Measurements from ENCODE around the gene SLC27A1. TPM values are rescaled to one million over a fixed set of nuclear protein-coding genes. Genes with fewer than 3 reads are reported as not detected.

SLC27A1 gene
- total and polyA plus RNA-seq, 9 of the 15 experiments (the other 6 are each of a cell fraction or from before 2014, with no cell fraction given): 0.06 to 3.0 (median 1.1) TPM

- TF ChIP-seq ZNF592 (IDR thresholded peaks at IDR 0.05) (0 out of 2 replicates have a peak, but pooled peaks have one; percentile 37), NFIC (IDR thresholded peaks at IDR 0.05) (peak; percentile 66), RBM25 (IDR thresholded peaks at IDR 0.05; ENCODE audit: low read depth, low read length, severe bottlenecking) (no peak), BCOR (IDR thresholded peaks at IDR 0.05) (peak; percentile 6; the same call in 1 of the 2 replicates), PHTF2 (CRISPR knock-in tag; IDR thresholded peaks at IDR 0.05) (no peak), KDM5B (IDR thresholded peaks at IDR 0.05; ENCODE audit: insufficient replicate concordance, low read depth, low read length) (peak; percentile 47), HDGF (IDR thresholded peaks at IDR 0.05) (no peak), SRF (CRISPR knock-in tag; IDR thresholded peaks at IDR 0.05) (no peak), ZNF384 (IDR thresholded peaks at IDR 0.05; ENCODE audit: low read depth, low read length) (peak; percentile 10; the same call in 1 of the 2 replicates), SP1 (CRISPR knock-in tag; IDR thresholded peaks at IDR 0.05) (no peak)
Observed at GRCh38 chr19:17553256-17553655, 82.9 kb downstream of the SLC27A1 start (continued).
